ENCODE measurements around the gene CHST14. TPM values are rescaled to one million over a fixed set of nuclear protein-coding genes. Genes with fewer than 3 reads are reported as not detected.

The CHST14 gene
- polyA plus RNA-seq, 1 experiment = 19.8 TPM

DNA sequence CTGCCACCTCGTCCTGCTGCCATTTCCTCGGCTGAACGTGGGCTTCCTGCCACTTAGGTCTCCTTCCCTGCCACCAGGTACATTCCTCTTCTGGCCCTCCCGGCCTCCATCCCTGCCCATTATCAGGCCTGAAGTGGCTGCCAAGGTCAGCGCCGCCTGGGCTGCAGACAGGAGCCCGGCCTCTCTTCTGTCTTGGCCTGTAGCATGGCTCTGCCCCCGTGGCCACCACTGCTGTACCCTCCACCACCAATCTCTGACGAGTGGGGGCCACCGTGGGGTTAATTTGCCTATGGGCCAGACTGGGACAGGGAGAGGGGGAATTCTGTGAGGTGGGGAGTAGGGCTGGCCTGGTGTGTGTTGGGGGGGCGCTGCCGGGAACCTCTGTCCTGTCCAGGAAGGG is 32.1 kb upstream of the CHST14 start:
- ChIA-PET POLR2A (no interaction called here), CTCF (no interaction called here)
- no peak overlapping the region for H3K27ac ChIP-seq (ENCODE audit: low read depth, low read length)
- H3K27me3 ChIP-seq (ENCODE audit: control insufficient read depth, insufficient read depth, low read length) = peaks cover 58% of the 10 kb centered on the region
- no peak for DNase-seq (ENCODE audit: low read depth, low spot score)
- no peak for TF ChIP-seq CTCF (IDR thresholded peaks at IDR 0.05; ENCODE audit: low read depth, low read length)
- no peaks in the 10 kb centered on the region; the same call in 1 of the 2 replicates for H3K9me3 ChIP-seq (ENCODE audit: control insufficient read depth, insufficient read depth, low read length)
- no peak overlapping the region for H3K4me3 ChIP-seq (ENCODE audit: low read depth, low read length)

DNA sequence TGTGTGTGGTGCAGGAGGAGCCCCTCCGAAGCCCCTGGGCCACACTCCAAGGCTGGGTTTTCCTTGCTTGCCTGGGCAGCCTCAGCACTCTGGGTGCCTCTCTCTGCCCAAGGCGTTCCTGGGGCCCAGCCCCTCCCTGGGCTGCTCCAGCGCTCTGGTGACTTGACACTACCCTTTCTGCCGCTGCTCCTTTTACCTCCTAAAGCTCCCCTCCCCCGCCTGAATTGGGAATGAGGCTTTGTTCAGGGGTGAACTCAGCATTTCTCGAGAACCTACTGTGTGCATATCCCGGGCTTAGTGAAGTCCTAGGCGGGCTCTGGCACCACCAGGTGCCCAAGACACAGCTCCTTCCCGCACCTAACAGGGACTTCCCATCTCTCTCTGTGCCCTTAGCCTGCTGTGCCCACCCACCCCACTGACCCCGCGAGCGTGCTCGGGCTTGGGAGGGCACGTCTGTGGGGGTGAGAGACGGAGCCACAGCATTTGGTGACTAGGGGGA is 31.3 kb upstream of the CHST14 start:
- peak overlapping the region; percentile 62 for H3K4me3 ChIP-seq (ENCODE audit: low read depth, low read length)
- no peak for DNase-seq (ENCODE audit: low read depth, low spot score)
- H3K27ac ChIP-seq (ENCODE audit: low read depth, low read length) = no peak overlapping the region
- no peak for TF ChIP-seq CTCF (IDR thresholded peaks at IDR 0.05; ENCODE audit: low read depth, low read length)
- H3K27me3 ChIP-seq (ENCODE audit: control insufficient read depth, insufficient read depth, low read length) = peaks cover 50% of the 10 kb centered on the region
- no peaks in the 10 kb centered on the region; the same call in 1 of the 2 replicates for H3K9me3 ChIP-seq (ENCODE audit: control insufficient read depth, insufficient read depth, low read length)
- POLR2A ChIA-PET = interaction anchor here (1.7 to 1.8 kb wide), 2 partner anchors 30 to 34 kb away, joined by 4 to 8 read pairs; partner anchors contain the start of gene IVD
- CTCF ChIA-PET = interaction anchor here (0.8 to 1.4 kb wide), 4 partner anchors 71 to 675 kb away, joined by 3 to 5 read pairs (median 4); no protein-coding TSS in a partner anchor

DNA sequence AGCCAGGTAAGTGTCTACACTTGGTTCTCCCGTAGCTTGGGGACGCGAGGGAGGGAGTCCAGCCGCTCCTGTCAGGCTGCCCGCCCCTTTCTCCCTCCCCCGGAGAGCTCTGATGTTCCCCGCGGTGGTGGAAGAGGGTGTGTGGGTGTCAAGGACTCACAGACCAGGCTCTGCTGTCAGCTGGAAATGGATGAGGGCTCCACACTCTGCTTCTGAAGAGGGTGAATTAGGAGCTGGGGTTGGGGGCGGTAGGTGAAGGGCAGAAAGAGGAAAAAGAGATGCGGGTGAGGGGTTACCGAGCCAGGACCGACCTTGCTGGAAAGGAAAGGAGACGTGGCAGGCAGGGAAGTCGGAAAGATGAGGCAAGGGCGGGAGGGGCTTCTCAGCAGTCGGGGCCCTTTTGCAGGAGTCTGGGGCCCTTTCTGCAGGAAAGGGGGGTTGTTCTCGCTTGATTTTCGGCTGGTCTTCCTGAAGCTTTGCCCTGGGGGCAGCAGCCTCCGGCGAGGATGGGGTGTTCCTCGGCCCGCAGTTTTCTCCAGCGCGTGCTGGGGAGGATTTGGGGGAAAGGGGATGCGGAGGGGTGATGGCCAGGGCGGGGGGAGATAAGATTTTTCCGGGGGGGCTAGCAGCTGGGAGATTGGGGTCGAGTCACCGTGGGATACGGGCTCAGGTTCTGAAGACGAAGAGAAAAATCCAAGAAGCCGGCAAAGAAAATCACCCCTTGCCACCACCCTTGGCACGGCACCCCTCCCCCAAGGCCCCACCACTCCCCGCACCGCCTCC is 30.6 kb upstream of the CHST14 start:
- H3K27ac ChIP-seq (ENCODE audit: low read depth, low read length) = no peak overlapping the region
- TF ChIP-seq CTCF (IDR thresholded peaks at IDR 0.05; ENCODE audit: low read depth, low read length) = no peak
- no peaks in the 10 kb centered on the region; the same call in 1 of the 2 replicates for H3K9me3 ChIP-seq (ENCODE audit: control insufficient read depth, insufficient read depth, low read length)
- H3K4me3 ChIP-seq (ENCODE audit: low read depth, low read length) = peak overlapping the region; percentile 62
- CTCF ChIA-PET = interaction anchor here (0.8 to 1.4 kb wide), 4 partner anchors 71 to 674 kb away, joined by 3 to 5 read pairs (median 4); no protein-coding TSS in a partner anchor
- POLR2A ChIA-PET = interaction anchor here (0.5 to 1.8 kb wide), 3 partner anchors 18 to 34 kb away, joined by 4 to 8 read pairs (median 4); partner anchors contain the start of gene IVD
- no peak for DNase-seq (ENCODE audit: low read depth, low spot score)
- peaks cover 44% of the 10 kb centered on the region for H3K27me3 ChIP-seq (ENCODE audit: control insufficient read depth, insufficient read depth, low read length)

- ChIA-PET POLR2A (interaction anchor here (0.6 to 1.8 kb wide), 3 partner anchors 12 to 35 kb away, joined by 3 to 8 read pairs (median 4); partner anchors contain the start of gene IVD), CTCF (interaction anchor here (0.5 kb wide), 1 partner anchor 239 kb away, joined by 3 read pairs; no protein-coding TSS in a partner anchor)
- no peak within 1 kb of the TSS for H3K27ac ChIP-seq (ENCODE audit: low read depth, low read length)
- H3K4me3 ChIP-seq (ENCODE audit: low read depth, low read length) = peak within 1 kb of the TSS; percentile 67
- DNase-seq (ENCODE audit: low read depth, low spot score) = peak; percentile 79
- 0 out of 2 replicates have a peak, but pooled peaks have one; percentile 3 for TF ChIP-seq CTCF (IDR thresholded peaks at IDR 0.05; ENCODE audit: low read depth, low read length)
- no peaks in the 10 kb centered on the region; the same call in 1 of the 2 replicates for H3K9me3 ChIP-seq (ENCODE audit: control insufficient read depth, insufficient read depth, low read length)
- H3K27me3 ChIP-seq (ENCODE audit: control insufficient read depth, insufficient read depth, low read length) = peaks cover 36% of the 10 kb centered on the region
Measured at GRCh38 chr15:40440743-40441564, 29.8 kb upstream of the CHST14 start, which contains the start of gene BAHD1. Gene BAHD1, plus strand, starts transcription at chr15:40440953. Its CDS starts 17,512 bp downstream, at chr15:40458465.

Data from AG04450 (cell line).